Measurements from ENCODE around the gene HAND2.

HAND2 gene

DNA sequence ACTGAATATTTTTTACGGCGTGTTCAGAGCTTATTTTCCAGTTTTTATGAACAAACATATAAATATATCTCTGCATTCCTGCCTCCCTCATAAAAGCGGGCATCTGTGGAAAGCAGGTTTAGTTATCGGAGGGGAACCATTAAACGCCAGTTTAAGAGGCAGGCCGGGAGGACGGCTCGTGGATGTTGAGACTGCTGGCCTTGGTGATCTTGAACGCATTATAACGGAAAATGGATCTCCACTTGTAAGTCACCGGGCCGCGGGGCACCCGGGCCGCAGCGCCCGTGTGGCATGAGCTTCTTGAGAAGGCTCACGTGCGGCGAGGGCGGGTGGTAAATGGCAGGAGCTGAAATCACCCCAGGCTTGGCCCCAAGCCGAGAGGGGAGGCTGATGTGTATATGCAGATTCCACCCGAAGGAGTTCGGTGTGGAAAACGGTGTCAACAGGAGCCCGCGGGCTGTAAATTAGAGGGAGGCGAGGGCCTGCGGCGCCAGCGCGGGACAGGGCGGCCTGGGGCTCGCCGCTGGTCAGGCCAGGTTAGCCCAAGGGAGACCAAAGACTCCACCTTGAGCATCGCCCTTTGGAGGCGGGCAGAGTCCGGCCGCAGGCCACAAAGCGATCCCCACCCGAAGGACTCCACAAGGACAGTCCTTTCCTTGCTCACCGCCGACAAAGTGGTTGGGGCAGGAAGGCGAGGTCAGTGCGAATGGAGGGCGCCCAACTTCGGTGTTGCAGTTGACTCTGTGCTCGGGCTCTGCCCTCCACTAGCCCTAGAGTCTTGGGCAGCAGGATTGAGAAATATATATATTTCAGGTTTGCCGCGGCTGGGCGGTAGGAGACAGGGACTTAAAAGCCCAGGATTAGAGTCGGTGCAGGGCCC lies 1.3 kb upstream of the HAND2 start:
- no peak for TF ChIP-seq CTCF (conservative IDR thresholded peaks at IDR 0.05; ENCODE audit: low read depth, low read length)
- no peaks in the 10 kb centered on the region for H3K36me3 ChIP-seq (ENCODE audit: insufficient read depth)
- H3K9ac ChIP-seq, result no peak overlapping the region
- no peaks in the 10 kb centered on the region for H3K27me3 ChIP-seq (ENCODE audit: insufficient read depth, low read depth)
- H3K79me2 ChIP-seq (ENCODE audit: insufficient read depth, low read depth), result no peaks in the 10 kb centered on the region
- H4K20me1 ChIP-seq (ENCODE audit: insufficient read depth), result no peaks in the 10 kb centered on the region
- no peak overlapping the region for H3K4me2 ChIP-seq
- no peak overlapping the region for H2AFZ ChIP-seq (ENCODE audit: low read depth)
- H3K27ac ChIP-seq, result no peak overlapping the region
- H3K4me3 ChIP-seq (IDR thresholded peaks at IDR 0.05; ENCODE audit: insufficient read depth, low read depth, low read length), result no peak overlapping the region
- H3K4me1 ChIP-seq (ENCODE audit: low read depth, poor library complexity, severe bottlenecking), result no peaks in the 10 kb centered on the region

DNA sequence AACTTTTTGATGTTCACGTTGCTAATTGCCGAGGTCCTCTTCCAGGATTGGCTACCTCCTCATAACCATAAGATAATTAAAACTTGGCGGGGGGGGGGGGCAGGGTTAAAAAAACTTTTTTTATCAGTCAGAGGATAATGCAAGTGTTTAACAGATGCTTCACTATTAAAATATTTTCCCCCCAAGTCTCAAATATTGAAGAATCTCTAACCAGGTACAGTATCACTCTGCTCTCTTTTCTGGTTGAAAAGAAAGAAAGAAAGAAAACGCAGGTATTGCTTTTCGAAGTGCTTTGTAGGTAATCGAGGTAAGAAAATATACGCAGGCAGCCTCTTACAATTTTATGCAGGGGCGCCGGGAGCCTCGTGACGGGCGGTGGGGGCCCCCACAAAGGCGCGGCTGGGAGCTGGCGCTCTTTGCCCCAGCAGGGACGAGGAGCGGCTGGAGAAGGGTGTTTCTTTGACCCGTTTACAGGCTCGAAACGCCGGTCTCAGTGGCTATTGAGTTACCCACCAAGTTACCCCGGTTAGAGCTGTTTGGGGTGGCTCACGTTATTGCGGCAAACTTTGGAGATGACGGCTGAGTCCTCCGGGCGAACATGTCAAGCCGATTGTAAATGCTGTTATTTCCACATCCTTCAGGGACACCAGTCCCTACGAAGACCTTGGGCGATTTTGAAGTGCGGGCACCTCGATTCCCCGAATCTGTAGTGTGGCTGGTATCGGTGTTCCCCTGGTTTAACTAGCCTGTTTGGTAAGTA lies 477 bp upstream of the HAND2 start:
- Histone ChIP-seq H4K20me1 (ENCODE audit: insufficient read depth) (no peaks in the 10 kb centered on the region), H3K4me3 (IDR thresholded peaks at IDR 0.05; ENCODE audit: insufficient read depth, low read depth, low read length) (no peak overlapping the region), H3K9ac (no peak overlapping the region), H3K4me1 (ENCODE audit: low read depth, poor library complexity, severe bottlenecking) (no peaks in the 10 kb centered on the region), H2AFZ (ENCODE audit: low read depth) (no peak overlapping the region), H3K79me2 (ENCODE audit: insufficient read depth, low read depth) (no peaks in the 10 kb centered on the region), H3K27me3 (ENCODE audit: insufficient read depth, low read depth) (no peaks in the 10 kb centered on the region), H3K4me2 (no peak overlapping the region), H3K36me3 (ENCODE audit: insufficient read depth) (no peaks in the 10 kb centered on the region), H3K27ac (no peak overlapping the region)
- TF ChIP-seq CTCF (conservative IDR thresholded peaks at IDR 0.05; ENCODE audit: low read depth, low read length), result no peak

GRCh38 chr4:173528378-173529321 lies 1.4 kb downstream of the HAND2 start:
- Histone ChIP-seq H3K4me2 (no peak overlapping the region), H3K36me3 (ENCODE audit: insufficient read depth) (no peaks in the 10 kb centered on the region), H3K27me3 (ENCODE audit: insufficient read depth, low read depth) (no peaks in the 10 kb centered on the region), H4K20me1 (ENCODE audit: insufficient read depth) (no peaks in the 10 kb centered on the region), H3K4me1 (ENCODE audit: low read depth, poor library complexity, severe bottlenecking) (no peaks in the 10 kb centered on the region), H3K9ac (no peak overlapping the region), H3K27ac (no peak overlapping the region), H3K79me2 (ENCODE audit: insufficient read depth, low read depth) (no peaks in the 10 kb centered on the region), H2AFZ (ENCODE audit: low read depth) (no peak overlapping the region), H3K4me3 (IDR thresholded peaks at IDR 0.05; ENCODE audit: insufficient read depth, low read depth, low read length) (no peak overlapping the region)
- TF ChIP-seq CTCF (conservative IDR thresholded peaks at IDR 0.05; ENCODE audit: low read depth, low read length), result no peak

Data from KMS-11 (cell line).